NB4 (cell line): ENCODE data around the gene ERGIC1.

Experiments used
- POLR2A ChIP-seq: IDR thresholded peaks from 2 replicates; pipeline ENCODE4 v1.6.1; 2011; ENCODE audit warnings: mild to moderate bottlenecking; ENCODE audit not compliant: insufficient read length; ENCODE audit errors: extremely low read depth
- TF ChIP-seq, protein P1 (sequence below): IDR thresholded peaks from one replicate; pipeline ENCODE4 v1.5.1; 2012; ENCODE audit warnings: low read depth, low read length

DNA sequence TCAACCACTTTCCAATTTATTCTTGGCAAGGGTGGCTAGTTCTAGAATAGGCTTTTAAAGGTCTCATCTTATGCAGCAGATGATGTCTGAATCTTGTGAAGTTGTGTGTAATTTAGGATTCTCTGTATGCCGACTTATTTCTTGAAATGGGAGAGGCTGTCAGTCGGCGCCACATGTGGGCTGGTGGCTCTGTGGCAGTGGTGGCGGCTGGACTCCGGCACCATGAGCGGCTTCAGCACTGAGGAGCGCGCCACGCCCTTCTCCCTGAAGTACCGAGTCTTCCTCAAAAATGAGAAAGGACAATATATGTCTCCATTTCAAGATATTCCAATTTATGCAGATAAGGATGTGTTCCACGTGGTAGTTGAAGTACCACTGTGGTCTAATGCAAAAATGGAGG is 141.2 kb downstream of the ERGIC1 start:
- TF ChIP-seq, protein P1, sequence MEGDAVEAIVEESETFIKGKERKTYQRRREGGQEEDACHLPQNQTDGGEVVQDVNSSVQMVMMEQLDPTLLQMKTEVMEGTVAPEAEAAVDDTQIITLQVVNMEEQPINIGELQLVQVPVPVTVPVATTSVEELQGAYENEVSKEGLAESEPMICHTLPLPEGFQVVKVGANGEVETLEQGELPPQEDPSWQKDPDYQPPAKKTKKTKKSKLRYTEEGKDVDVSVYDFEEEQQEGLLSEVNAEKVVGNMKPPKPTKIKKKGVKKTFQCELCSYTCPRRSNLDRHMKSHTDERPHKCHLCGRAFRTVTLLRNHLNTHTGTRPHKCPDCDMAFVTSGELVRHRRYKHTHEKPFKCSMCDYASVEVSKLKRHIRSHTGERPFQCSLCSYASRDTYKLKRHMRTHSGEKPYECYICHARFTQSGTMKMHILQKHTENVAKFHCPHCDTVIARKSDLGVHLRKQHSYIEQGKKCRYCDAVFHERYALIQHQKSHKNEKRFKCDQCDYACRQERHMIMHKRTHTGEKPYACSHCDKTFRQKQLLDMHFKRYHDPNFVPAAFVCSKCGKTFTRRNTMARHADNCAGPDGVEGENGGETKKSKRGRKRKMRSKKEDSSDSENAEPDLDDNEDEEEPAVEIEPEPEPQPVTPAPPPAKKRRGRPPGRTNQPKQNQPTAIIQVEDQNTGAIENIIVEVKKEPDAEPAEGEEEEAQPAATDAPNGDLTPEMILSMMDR: no peak
- no peak for TF ChIP-seq POLR2A
